HG03342 (cell line): ENCODE data around the gene HTD2.

ENCODE experiments used
- ATAC-seq: cut with Tn5 transposase; IDR thresholded peaks from one replicate; pipeline ENCODE4 v1.9.1; 2021; ENCODE audit warnings: mild to moderate bottlenecking, moderate library complexity; ENCODE audit not compliant: unreplicated experiment

The HTD2 gene

GRCh38 chr3:58291671-58292338 lies 14.5 kb upstream of the HTD2 start:
- no peak for ATAC-seq

GRCh38 chr3:58292866-58293265 lies 13.5 kb upstream of the HTD2 start:
- ATAC-seq: no peak

- no peak for ATAC-seq
These were observed 12.8 kb upstream of the HTD2 start for GRCh38 chr3:58293516-58293915.

- ATAC-seq: no peak
These were observed 10.1 kb upstream of the HTD2 start for GRCh38 chr3:58296269-58296668.

- ATAC-seq: no peak
These were observed 9.5 kb upstream of the HTD2 start for GRCh38 chr3:58296843-58297242.

- no peak for ATAC-seq
These were observed 8.1 kb upstream of the HTD2 start for GRCh38 chr3:58298190-58298589.

GRCh38 chr3:58299075-58299474 lies 7.2 kb upstream of the HTD2 start:
- no peak for ATAC-seq

- ATAC-seq: no peak
These were observed 6.3 kb upstream of the HTD2 start for GRCh38 chr3:58299839-58300516.

GRCh38 chr3:58307639-58308215 lies 1.4 kb downstream of the HTD2 start:
- no peak for ATAC-seq

- ATAC-seq: no peak
These were observed 2.4 kb downstream of the HTD2 start for GRCh38 chr3:58308728-58309127.

- ATAC-seq: no peak
These were observed 11.5 kb downstream of the HTD2 start for GRCh38 chr3:58317811-58318210.

- no peak for ATAC-seq
These were observed 15.5 kb downstream of the HTD2 start for GRCh38 chr3:58321791-58322190.

GRCh38 chr3:58322793-58323192 lies 16.5 kb downstream of the HTD2 start:
- ATAC-seq: no peak

GRCh38 chr3:58323529-58324390 lies 17.4 kb downstream of the HTD2 start:
- no peak for ATAC-seq

GRCh38 chr3:58324391-58325390 lies 18.4 kb downstream of the HTD2 start:
- ATAC-seq: no peak

- ATAC-seq: no peak
These were observed 19.2 kb downstream of the HTD2 start for GRCh38 chr3:58325525-58325992.

- ATAC-seq: no peak
These were observed 20.1 kb downstream of the HTD2 start for GRCh38 chr3:58326267-58326900.

- ATAC-seq: no peak
These were observed 23.0 kb downstream of the HTD2 start for GRCh38 chr3:58329150-58329921.

GRCh38 chr3:58329922-58330413 lies 23.6 kb downstream of the HTD2 start:
- no peak for ATAC-seq
